HepG2 (cell line): Measurements from ENCODE around the gene BTG4. TPM values are rescaled to one million over a fixed set of nuclear protein-coding genes. Genes with fewer than 3 reads are reported as not detected.

Experiments used
- ATAC-seq: fragments of 200-7000 bp; cut with Tn5 transposase; 3 replicates; pipeline ENCODE4 v1.9.1; 2020; ENCODE audit warnings: mild to moderate bottlenecking, moderate library complexity
- BruUV-seq: library from RNA; stranded (reverse); fragments of 400-500 nt; replicated peaks from 2 replicates; lab custom pipeline; 2021; lab: Mats Ljungman, UMichigan
- CTCF ChIA-PET: fragments of 300-600 bp; formaldehyde crosslinking; extraction: SDS; loops from one replicate; lab custom pipeline; 2021; ENCODE audit warnings: low total read pairs, inconsistent platforms, low intra/inter-chr PET ratio; lab: Yijun Ruan, JAX
- POLR2A ChIA-PET: fragments of 350-600 bp; sonication (Branson Sonifier 250); formaldehyde crosslinking; loops from one replicate; lab custom pipeline; 2020; ENCODE audit warnings: antibody characterized with exemption, inconsistent platforms; lab: Yijun Ruan, JAX
- DNase-seq: peaks from one replicate; pipeline ENCODE4 v3.0.0-alpha.2; 2015; ENCODE audit warnings: low spot score
- FAIRE-seq: peaks from 3 replicates; lab custom pipeline; 2011; peaks lifted over from hg19 to GRCh38; lab: Jason Lieb, UNC
- H2AFZ ChIP-seq: one replicate; pipeline ENCODE4 v1.6.1; 2011; ENCODE audit warnings: low read length, inconsistent platforms
- H3K27ac ChIP-seq: fragments of 300-600 bp; 3 replicates; pipeline ENCODE4 v1.8.0; 2011; ENCODE audit warnings: mixed run types, mild to moderate bottlenecking, mixed read lengths, low read length, inconsistent platforms; ENCODE audit not compliant: insufficient read depth; ENCODE audit errors: extremely low read length
- H3K27me3 ChIP-seq, 2 experiments: fragments of 200-600 bp in 1 of 2; 2 replicates in 1 of 2; 3 replicates in 1 of 2; pipeline versions ENCODE4 v1.6.0 to v1.8.0; 2011; ENCODE audit warnings: low read length in 2 of 2, mild to moderate bottlenecking in 2 of 2, moderate library complexity in 2 of 2, inconsistent platforms in 1 of 2; ENCODE audit not compliant: insufficient read depth in 2 of 2, control insufficient read depth in 1 of 2
- H3K36me3 ChIP-seq, 2 experiments: fragments of 200-600 bp in 1 of 2; replicated peaks in 1 of 2; 2 replicates in 1 of 2; 3 replicates in 1 of 2; pipeline versions ENCODE4 v1.5.1 to v1.8.0; 2011; ENCODE audit warnings: low read length in 2 of 2, inconsistent platforms in 1 of 2; ENCODE audit not compliant: insufficient read depth in 2 of 2, control insufficient read depth in 1 of 2
- H3K4me1 ChIP-seq: 2 replicates; pipeline ENCODE4 v1.5.1; 2012; ENCODE audit warnings: low read length, inconsistent platforms; ENCODE audit not compliant: insufficient read depth
- H3K4me2 ChIP-seq: 2 replicates; pipeline ENCODE4 v1.6.0; 2011; ENCODE audit warnings: low read depth, low read length, inconsistent platforms
- H3K4me3 ChIP-seq, 3 experiments: fragments of 200-600 bp in 1 of 3; sonication (generic), shearing (Covaris generic) in 1 of 3; replicated peaks in 1 of 3; 2 replicates each; pipeline ENCODE4 v1.5.1; 2011 to 2016; ENCODE audit warnings: low read length in 3 of 3, inconsistent platforms in 2 of 3, low read depth in 2 of 3, mild to moderate bottlenecking in 2 of 3, control low read depth in 1 of 3, mixed read lengths in 1 of 3; ENCODE audit not compliant: insufficient read depth in 1 of 3
- H3K79me2 ChIP-seq: one replicate; pipeline ENCODE4 v1.6.1; 2011; ENCODE audit warnings: low read length, inconsistent platforms; ENCODE audit not compliant: insufficient read depth
- H3K9ac ChIP-seq: 2 replicates; pipeline ENCODE4 v1.6.0; 2011; ENCODE audit warnings: mild to moderate bottlenecking, low read depth, low read length, inconsistent platforms; ENCODE audit not compliant: insufficient read depth
- H3K9me3 ChIP-seq: 2 replicates; pipeline ENCODE4 v1.5.1; 2012; ENCODE audit warnings: mild to moderate bottlenecking, low read length
- H4K20me1 ChIP-seq: 2 replicates; pipeline ENCODE4 v1.6.0; 2011; ENCODE audit warnings: inconsistent platforms, mild to moderate bottlenecking, low read length, moderate library complexity; ENCODE audit not compliant: insufficient read depth
- CEBPG ChIP-seq: IDR thresholded peaks from 2 replicates; pipeline ENCODE4 v1.6.1; 2016
- ELF3 ChIP-seq: IDR thresholded peaks from 2 replicates; pipeline ENCODE4 v1.6.1; 2016; ENCODE audit warnings: missing genetic modification reagents, missing compliant biosample characterization
- FOSL2 ChIP-seq: sonication (generic); formaldehyde crosslinking; IDR thresholded peaks from 2 replicates; pipeline ENCODE4 v1.4.0; 2020; ENCODE audit warnings: missing genetic modification reagents
- FOXP1 ChIP-seq, 2 experiments: fragments of 450-650 bp in 1 of 2; IDR thresholded peaks; 2 replicates each; pipeline ENCODE4 v1.6.1; 2017 to 2018; ENCODE audit warnings: antibody characterized with exemption in 1 of 2
- SNAPC2 ChIP-seq: sonication (generic); formaldehyde crosslinking; IDR thresholded peaks from 2 replicates; pipeline ENCODE4 v1.8.1; 2022; ENCODE audit warnings: mild to moderate bottlenecking, missing genetic modification reagents
- SOX5 ChIP-seq: IDR thresholded peaks from 2 replicates; pipeline ENCODE4 v1.6.1; 2016; ENCODE audit warnings: borderline replicate concordance
- SYNCRIP ChIP-seq: fragments of 200-400 bp; formaldehyde crosslinking; IDR thresholded peaks from 2 replicates; pipeline ENCODE4 v1.6.1; 2018; ENCODE audit warnings: mild to moderate bottlenecking, low read depth, low read length; ENCODE audit not compliant: insufficient read depth
- ZNF496 ChIP-seq: sonication (generic); formaldehyde crosslinking; IDR thresholded peaks from 2 replicates; pipeline ENCODE4 v1.8.1; 2023; ENCODE audit warnings: mild to moderate bottlenecking, moderate library complexity, missing genetic modification reagents; ENCODE audit not compliant: insufficient replicate concordance
- ZNF614 ChIP-seq: IDR thresholded peaks from 2 replicates; pipeline ENCODE4 v1.6.1; 2018; ENCODE audit warnings: missing biosample characterization, missing genetic modification reagents, inconsistent platforms, borderline replicate concordance
- ZNF747 ChIP-seq: sonication (generic); formaldehyde crosslinking; IDR thresholded peaks from 2 replicates; pipeline ENCODE4 v1.8.1; 2023; ENCODE audit warnings: missing genetic modification reagents, mild to moderate bottlenecking, borderline replicate concordance
- WGBS: methylation state at CpG from one replicate; pipeline ENCODE4 v1.1.6; 2017; ENCODE audit warnings: low lambda C conversion rate; 5-methylcytosine and 5-hydroxymethylcytosine counted together
- in situ Hi-C: cut with HindIII; loops from 2 replicates; pipeline ENCODE4 v1.10.0; 2017; ENCODE audit warnings: low pct_unique_long_range_greater_than_20kb; ENCODE audit not compliant: extremely low pct_ligation_motif_present
- intact Hi-C: fragments of 100-400 bp; cut with micrococcal nuclease; formaldehyde crosslinking; loops from one replicate; pipeline ENCODE4 v1.10.0; 2022; ENCODE audit not compliant: unreplicated experiment
- polyA plus RNA-seq, 8 experiments: library from polyadenylated mRNA; depleted of rRNA in 3 of 8; stranded (reverse) in 7 of 8; unstranded in 1 of 8; fragments of >200 nt; fragmentation: Illumina TruSeq in 4 of 8; extraction: Trizol in 4 of 8; gene quantifications; 2 replicates each; pipeline versions ENCODE4 v1.2.1 to v1.2.3, GENCODE V29; 2011 to 2016; ENCODE audit warnings: low read depth in 4 of 8, missing spikeins in 1 of 8, mixed read lengths in 1 of 8; ENCODE audit not compliant: insufficient read depth in 1 of 8
- total RNA-seq, 5 experiments: library from RNA; depleted of rRNA; stranded (reverse); fragments of >200 nt; fragmentation: Illumina TruSeq; extraction: Trizol; gene quantifications; 2 replicates each; pipeline ENCODE4 v1.2.3, GENCODE V29; 2016; ENCODE audit warnings: low read depth in 1 of 5
- TF ChIP-seq, protein P1 (sequence below): sonication (generic); formaldehyde crosslinking; IDR thresholded peaks from 2 replicates; pipeline ENCODE4 v1.5.1; 2020; ENCODE audit warnings: mild to moderate bottlenecking, missing genetic modification reagents
- TF ChIP-seq, protein P2 (sequence below): IDR thresholded peaks from 2 replicates; pipeline ENCODE4 v1.4.0; 2020; ENCODE audit warnings: mild to moderate bottlenecking, missing genetic modification reagents
- TF ChIP-seq, protein P3 (sequence below): sonication (generic); formaldehyde crosslinking; IDR thresholded peaks from 2 replicates; pipeline ENCODE4 v1.5.1; 2020; ENCODE audit warnings: mild to moderate bottlenecking, missing genetic modification reagents, borderline replicate concordance

The BTG4 gene
- total and polyA plus RNA-seq, 2 of the 13 experiments (the other 11 are each of a cell fraction or from before 2014, with no cell fraction given) = not detected

DNA sequence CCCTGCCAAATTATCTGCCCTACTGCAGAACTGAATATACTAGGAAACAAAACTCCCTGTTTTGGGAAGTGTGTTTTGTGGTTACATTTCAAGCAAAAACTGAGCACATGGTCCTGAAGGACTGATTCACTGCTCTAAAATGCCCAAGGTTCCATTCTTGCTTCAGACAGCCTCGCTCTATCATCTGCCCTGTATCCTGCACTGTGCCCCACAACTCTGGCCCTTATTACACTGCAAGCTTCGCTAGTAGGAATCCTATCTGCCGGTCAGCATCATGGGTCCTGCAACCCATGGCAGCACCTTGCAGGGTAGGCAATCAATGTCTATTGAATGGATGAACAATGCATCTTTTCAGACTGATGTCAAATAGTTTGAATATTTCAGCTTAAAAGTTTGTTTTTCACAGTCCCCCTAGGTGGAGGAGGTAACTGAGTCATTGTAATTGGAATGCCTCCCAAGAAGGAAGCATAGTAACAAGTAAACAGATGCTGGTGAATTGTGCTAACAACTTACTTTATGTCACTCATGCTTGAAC lies 49.7 kb upstream of the BTG4 start:
- Histone ChIP-seq H3K4me3 (no peak overlapping the region), H3K4me1 (peaks cover 52% of the 10 kb centered on the region), H3K4me2 (no peak overlapping the region), H3K27me3 (no peaks in the 10 kb centered on the region), H3K9me3 (no peaks in the 10 kb centered on the region), H3K27ac (no peak overlapping the region), H4K20me1 (no peaks in the 10 kb centered on the region), H2AFZ (no peak overlapping the region), H3K79me2 (no peaks in the 10 kb centered on the region), H3K9ac (no peak overlapping the region), H3K36me3 (no peaks in the 10 kb centered on the region)
- FAIRE-seq (no peak), ATAC-seq (peak; percentile 72), DNase-seq (peak; percentile 63)
- intact Hi-C loops (loop anchor here (5.0 kb wide), 1 partner anchor 110 kb away; no protein-coding TSS in a partner anchor), in situ Hi-C loops (no loop called here)
- BruUV-seq = no TSS peak
- WGBS = 3% methylated on average over 3 of the region's 3 CpGs
- ChIA-PET CTCF (no interaction called here), POLR2A (no interaction called here)
- TF ChIP-seq ZNF747 (CRISPR knock-in tag) (no peak), SNAPC2 (CRISPR knock-in tag) (no peak), ZNF614 (CRISPR knock-in tag) (no peak), SYNCRIP (no peak), FOSL2 (CRISPR knock-in tag) (peak; percentile 55), ELF3 (CRISPR knock-in tag) (no peak), FOXP1 (IDR thresholded peaks at IDR 0.05) (no peak), FOXP1 (CRISPR knock-in tag; IDR thresholded peaks at IDR 0.05) (peak; percentile 43; the same call in 1 of the 2 replicates), ZNF496 (CRISPR knock-in tag) (no peak), CEBPG (no peak), SOX5 (CRISPR knock-in tag) (peak; percentile 66; the same call in 1 of the 2 replicates)
- TF ChIP-seq, protein P1, sequence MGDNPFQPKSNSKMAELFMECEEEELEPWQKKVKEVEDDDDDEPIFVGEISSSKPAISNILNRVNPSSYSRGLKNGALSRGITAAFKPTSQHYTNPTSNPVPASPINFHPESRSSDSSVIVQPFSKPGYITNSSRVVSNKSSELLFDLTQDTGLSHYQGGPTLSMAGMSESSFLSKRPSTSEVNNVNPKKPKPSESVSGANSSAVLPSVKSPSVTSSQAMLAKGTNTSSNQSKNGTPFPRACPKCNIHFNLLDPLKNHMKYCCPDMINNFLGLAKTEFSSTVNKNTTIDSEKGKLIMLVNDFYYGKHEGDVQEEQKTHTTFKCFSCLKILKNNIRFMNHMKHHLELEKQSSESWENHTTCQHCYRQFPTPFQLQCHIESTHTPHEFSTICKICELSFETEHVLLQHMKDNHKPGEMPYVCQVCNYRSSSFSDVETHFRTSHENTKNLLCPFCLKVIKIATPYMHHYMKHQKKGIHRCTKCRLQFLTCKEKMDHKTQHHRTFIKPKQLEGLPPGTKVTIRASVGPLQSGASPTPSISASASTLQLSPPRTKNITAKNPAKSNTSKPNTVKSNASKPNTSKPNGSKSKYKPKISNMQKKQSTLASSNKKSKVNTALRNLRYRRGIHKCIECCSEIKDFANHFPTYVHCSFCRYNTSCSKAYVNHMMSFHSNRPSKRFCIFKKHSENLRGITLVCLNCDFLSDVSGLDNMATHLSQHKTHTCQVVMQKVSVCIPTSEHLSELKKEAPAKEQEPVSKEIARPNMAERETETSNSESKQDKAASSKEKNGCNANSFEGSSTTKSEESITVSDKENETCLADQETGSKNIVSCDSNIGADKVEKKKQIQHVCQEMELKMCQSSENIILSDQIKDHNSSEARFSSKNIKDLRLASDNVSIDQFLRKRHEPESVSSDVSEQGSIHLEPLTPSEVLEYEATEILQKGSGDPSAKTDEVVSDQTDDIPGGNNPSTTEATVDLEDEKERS (CRISPR knock-in tag) = no peak
- TF ChIP-seq, protein P2, sequence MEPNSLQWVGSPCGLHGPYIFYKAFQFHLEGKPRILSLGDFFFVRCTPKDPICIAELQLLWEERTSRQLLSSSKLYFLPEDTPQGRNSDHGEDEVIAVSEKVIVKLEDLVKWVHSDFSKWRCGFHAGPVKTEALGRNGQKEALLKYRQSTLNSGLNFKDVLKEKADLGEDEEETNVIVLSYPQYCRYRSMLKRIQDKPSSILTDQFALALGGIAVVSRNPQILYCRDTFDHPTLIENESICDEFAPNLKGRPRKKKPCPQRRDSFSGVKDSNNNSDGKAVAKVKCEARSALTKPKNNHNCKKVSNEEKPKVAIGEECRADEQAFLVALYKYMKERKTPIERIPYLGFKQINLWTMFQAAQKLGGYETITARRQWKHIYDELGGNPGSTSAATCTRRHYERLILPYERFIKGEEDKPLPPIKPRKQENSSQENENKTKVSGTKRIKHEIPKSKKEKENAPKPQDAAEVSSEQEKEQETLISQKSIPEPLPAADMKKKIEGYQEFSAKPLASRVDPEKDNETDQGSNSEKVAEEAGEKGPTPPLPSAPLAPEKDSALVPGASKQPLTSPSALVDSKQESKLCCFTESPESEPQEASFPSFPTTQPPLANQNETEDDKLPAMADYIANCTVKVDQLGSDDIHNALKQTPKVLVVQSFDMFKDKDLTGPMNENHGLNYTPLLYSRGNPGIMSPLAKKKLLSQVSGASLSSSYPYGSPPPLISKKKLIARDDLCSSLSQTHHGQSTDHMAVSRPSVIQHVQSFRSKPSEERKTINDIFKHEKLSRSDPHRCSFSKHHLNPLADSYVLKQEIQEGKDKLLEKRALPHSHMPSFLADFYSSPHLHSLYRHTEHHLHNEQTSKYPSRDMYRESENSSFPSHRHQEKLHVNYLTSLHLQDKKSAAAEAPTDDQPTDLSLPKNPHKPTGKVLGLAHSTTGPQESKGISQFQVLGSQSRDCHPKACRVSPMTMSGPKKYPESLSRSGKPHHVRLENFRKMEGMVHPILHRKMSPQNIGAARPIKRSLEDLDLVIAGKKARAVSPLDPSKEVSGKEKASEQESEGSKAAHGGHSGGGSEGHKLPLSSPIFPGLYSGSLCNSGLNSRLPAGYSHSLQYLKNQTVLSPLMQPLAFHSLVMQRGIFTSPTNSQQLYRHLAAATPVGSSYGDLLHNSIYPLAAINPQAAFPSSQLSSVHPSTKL (CRISPR knock-in tag) = 0 out of 2 replicates have a peak, but pooled peaks have one; percentile 14
- TF ChIP-seq, protein P3, sequence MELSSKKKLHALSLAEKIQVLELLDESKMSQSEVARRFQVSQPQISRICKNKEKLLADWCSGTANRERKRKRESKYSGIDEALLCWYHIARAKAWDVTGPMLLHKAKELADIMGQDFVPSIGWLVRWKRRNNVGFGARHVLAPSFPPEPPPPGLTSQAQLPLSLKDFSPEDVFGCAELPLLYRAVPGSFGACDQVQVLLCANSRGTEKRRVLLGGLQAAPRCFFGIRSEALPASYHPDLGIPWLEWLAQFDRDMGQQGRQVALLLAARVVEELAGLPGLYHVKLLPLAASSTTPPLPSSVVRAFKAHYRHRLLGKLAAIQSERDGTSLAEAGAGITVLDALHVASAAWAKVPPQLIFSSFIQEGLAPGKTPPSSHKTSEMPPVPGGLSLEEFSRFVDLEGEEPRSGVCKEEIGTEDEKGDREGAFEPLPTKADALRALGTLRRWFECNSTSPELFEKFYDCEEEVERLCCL (CRISPR knock-in tag) = no peak
